Stimulated activated naive B cell treated with anti-CD40 and anti-IgM and Interleukin-4, amounts not matched to agents 10 μg/mL and 1 μg/mL and 100 μg/mL, for 72 hours (primary cell): ENCODE measurements around the gene PRKCI.
"Not testable (repeated sequence)": the region's sequence is repeated elsewhere in the genome, so short reads cannot be mapped to it uniquely, and the experiment has no call there.

Experiments used
- ATAC-seq, 2 donors: fragments of 150-1000 bp; cut with Tn5 transposase; replicated peaks; 2 replicates each; pipeline ENCODE4 v1.10.0; 2021; ENCODE audit warnings: moderate library complexity in 1 of 2
- DNase-seq: peaks from one replicate; pipeline ENCODE4 v3.0.0; 2021
- H3K27ac Mint-ChIP-seq: one replicate; pipeline ENCODE4 v1.8.0; 2022; ENCODE audit warnings: mild to moderate bottlenecking, mixed read lengths
- H3K27me3 Mint-ChIP-seq, 2 donors: one replicate each; pipeline ENCODE4 v1.8.0; 2022; ENCODE audit warnings: mixed read lengths in 2 of 2
- H3K36me3 Mint-ChIP-seq, 2 donors: one replicate each; pipeline ENCODE4 v1.8.0; 2022; ENCODE audit warnings: mixed read lengths in 2 of 2, mild to moderate bottlenecking in 1 of 2
- H3K4me1 Mint-ChIP-seq, 2 donors: one replicate each; pipeline ENCODE4 v1.8.0; 2022; ENCODE audit warnings: mixed read lengths in 2 of 2, mild to moderate bottlenecking in 1 of 2
- H3K4me3 Mint-ChIP-seq, 2 donors: one replicate each; pipeline ENCODE4 v1.8.0; 2022; ENCODE audit warnings: mild to moderate bottlenecking in 2 of 2, mixed read lengths in 2 of 2, moderate library complexity in 1 of 2
- H3K9me3 Mint-ChIP-seq, 2 donors: one replicate each; pipeline ENCODE4 v1.8.0; 2022; ENCODE audit warnings: mixed read lengths in 2 of 2, mild to moderate bottlenecking in 1 of 2

The PRKCI gene

DNA sequence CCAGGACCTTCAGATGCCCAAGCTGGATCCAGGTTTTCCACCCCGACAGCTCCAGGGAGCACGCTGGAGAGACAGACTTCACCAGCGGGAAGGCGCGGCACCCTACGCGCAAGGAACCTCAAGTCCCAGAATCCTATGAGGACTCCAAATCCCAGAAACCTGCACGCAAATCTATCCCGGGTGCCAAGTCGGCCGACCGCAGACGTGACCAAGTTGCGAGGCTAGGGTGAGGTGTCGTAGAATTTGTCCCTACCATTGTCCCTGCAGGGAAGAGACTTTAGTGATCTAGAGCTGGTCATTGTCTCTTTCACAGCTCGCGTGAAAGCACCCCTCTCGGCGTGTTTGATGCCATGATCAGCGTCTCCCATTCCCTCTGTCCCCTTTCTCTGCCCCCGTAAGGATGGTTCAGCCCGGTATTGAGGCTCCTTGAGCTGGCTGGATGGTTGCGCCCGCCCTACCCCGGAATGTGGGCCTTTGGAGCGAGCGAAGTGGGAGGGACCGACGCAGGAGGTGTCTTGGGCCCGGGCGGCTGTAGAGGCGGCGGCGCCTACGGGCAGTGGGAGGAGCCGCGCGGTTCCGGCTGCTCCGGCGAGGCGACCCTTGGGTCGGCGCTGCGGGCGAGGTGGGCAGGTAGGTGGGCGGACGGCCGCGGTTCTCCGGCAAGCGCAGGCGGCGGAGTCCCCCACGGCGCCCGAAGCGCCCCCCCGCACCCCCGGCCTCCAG is at the start of gene PRKCI:
Gene PRKCI, plus strand, starts transcription at position 501 of the 723 bp plus-strand sequence. CDS start 246 bp downstream, outside the sequence.
- H3K27me3 Mint-ChIP-seq = no peaks in the 10 kb centered on the region
- peaks cover 3 to 25% of the 10 kb centered on the region in 2 donors for H3K4me1 Mint-ChIP-seq
- H3K36me3 Mint-ChIP-seq = no peaks in the 10 kb centered on the region
- H3K9me3 Mint-ChIP-seq = no peaks in the 10 kb centered on the region
- DNase-seq = peak; percentile 81
- H3K4me3 Mint-ChIP-seq = peak within 1 kb of the TSS; percentile 86 to 94
- peak; percentile 95 for ATAC-seq
- peak within 1 kb of the TSS; percentile 98 for H3K27ac Mint-ChIP-seq

DNA sequence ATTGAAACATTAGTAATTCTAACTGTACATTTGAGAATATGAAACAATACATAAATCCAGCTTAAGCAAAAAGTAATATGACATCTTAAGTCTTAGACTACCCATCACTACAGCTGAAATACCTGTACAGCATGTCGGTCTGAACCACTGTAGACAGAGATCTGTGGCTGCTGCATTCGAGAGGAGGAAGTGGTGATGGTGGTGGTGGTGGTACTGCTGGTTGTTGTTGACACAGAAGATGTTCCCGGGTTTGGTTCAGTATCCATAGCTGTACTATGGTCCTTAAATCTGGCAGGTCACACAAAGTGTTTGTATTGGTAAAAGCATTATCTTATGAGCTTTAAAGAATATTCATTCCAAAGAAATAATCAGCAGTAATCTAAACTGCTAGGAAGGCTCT is 43.6 kb upstream of the PRKCI start:
- peak overlapping the region; percentile 42 for H3K27ac Mint-ChIP-seq
- no peaks in the 10 kb centered on the region for H3K9me3 Mint-ChIP-seq
- no peaks in the 10 kb centered on the region for H3K27me3 Mint-ChIP-seq
- DNase-seq (no peak), ATAC-seq (no peak)
- H3K4me1 Mint-ChIP-seq = peaks cover 16 to 22% of the 10 kb centered on the region in 2 donors
- peaks cover 10 to 28% of the 10 kb centered on the region in 2 donors for H3K36me3 Mint-ChIP-seq
- peak overlapping the region; percentile 65 for H3K4me3 Mint-ChIP-seq

DNA sequence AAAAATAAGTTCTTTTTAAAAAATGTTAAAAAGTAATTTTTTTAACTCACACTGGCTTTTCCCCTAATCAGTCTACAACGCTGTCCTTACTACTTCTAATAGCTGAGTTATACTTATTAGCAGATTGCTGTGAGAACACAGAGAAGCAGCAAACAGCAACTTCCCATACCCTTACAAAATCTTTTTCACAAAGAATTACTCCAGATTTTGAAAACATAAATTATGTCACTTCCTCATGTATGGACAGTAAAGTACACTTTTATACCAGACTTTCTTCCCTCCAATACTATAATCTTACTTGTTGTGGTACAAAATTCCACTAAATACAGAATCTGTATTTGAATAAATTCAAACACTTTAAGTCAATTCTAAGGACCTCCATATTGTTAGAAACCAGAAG is 42.8 kb upstream of the PRKCI start:
- H3K27me3 Mint-ChIP-seq = no peaks in the 10 kb centered on the region
- H3K9me3 Mint-ChIP-seq = no peaks in the 10 kb centered on the region
- H3K4me3 Mint-ChIP-seq = peak overlapping the region; percentile 84 to 99
- DNase-seq = no peak
- peaks cover 10 to 26% of the 10 kb centered on the region in 2 donors for H3K36me3 Mint-ChIP-seq
- peaks cover 16 to 22% of the 10 kb centered on the region in 2 donors for H3K4me1 Mint-ChIP-seq
- ATAC-seq = no peak
- peak overlapping the region; percentile 100 for H3K27ac Mint-ChIP-seq

DNA sequence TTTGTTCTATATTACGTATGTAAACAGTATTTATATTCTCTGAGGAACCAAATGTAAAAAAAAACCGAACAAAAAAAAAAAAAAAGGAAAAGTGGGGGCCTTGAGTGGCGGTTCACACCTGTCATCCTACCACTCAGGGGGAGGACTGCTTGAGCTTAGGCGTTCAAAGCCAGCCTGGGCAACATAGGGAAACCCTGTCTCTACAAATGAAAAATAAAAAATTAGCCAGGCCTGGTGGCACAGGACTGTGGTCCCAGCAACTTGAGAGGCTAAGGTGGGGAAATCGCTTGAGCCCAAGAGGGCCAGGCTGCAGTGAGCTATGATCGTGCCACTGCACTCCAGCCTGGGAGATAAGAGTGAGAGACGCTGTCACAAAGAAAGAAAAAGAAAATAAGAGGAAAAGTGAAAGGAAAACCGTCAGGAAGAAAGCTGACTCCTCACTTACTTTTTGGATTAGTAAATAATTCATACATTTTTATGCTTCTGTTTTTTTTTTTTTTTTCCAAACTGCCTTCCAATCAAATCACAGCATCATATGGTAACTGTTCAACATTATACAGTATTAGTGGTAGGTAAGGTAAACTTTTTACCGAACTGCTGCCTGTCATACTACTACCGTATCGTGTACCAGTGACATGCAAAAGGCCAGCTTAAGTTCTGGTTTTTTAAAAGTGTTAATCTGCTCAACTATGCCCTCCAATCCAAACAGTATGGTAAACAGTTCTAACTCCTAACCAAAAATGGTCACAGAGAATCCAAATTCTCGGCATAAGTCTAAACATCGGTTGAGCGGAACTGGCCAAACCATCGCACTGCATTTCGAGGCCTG is 41.9 kb upstream of the PRKCI start:
- Mint-ChIP-seq H3K9me3 (no peaks in the 10 kb centered on the region), H3K36me3 (peaks cover 9 to 21% of the 10 kb centered on the region in 2 donors), H3K27me3 (no peaks in the 10 kb centered on the region), H3K4me1 (peaks cover 15 to 20% of the 10 kb centered on the region in 2 donors), H3K4me3 (peak overlapping the region; percentile 84 to 99), H3K27ac (peak overlapping the region; percentile 100)
- ATAC-seq (peak; percentile 34 to 45), DNase-seq (no peak)

DNA sequence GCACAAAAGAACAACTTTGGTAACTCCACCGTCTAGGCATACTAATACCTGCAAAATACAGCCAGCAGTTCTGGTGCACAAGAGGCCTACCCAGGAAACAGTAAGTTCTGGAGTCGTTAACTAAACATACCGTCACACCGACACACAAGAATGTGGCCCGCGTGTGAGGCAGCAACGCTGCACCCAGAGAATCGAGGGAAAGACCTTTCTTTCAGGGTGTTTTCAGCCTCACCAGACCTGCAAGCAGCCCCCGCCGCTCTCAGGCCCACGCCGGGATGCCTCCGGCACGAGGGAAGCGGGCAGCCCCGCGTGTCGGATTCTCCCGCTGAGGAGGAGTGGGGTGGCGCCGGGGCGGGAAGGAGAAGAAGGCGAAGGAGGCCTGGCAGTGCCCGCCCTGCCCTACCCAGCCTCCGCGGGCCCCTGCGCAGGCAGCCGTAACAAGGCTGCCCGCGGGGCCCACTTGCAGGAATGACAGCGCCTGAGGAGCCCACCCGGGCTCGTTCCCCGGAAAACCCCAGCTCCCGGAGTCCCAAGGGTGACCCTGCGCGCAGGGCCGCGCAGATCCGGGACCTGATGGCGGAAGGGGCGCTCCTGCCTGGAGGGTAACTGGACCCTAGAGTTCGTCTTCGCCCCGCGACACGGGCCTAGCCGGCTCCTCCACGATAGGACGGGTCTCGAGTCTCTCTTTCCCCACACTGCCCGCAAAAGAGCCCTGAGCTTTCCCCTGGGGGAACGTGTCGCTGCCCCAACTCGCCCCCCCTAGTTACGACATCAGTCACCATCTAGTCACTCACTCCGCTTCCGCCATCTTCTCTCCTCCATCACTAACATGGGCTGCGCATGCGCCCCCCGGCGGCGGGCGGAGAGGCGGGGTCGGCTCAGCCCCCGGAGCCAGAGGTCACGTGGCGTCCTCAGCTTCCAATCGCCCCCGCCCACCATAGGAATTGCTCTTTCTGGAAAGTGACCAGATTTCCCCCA is 41.0 kb upstream of the PRKCI start, which contains the start of gene PHC3:
Gene PHC3, minus strand, starts transcription at position 826 of the 978 bp plus-strand sequence. Its CDS starts 18 bp downstream, at position 808.
- Mint-ChIP-seq H3K27ac (peak within 1 kb of the TSS; percentile 100), H3K4me3 (peak within 1 kb of the TSS; percentile 84 to 99), H3K27me3 (no peaks in the 10 kb centered on the region), H3K4me1 (peaks cover 13 to 15% of the 10 kb centered on the region in 2 donors), H3K9me3 (no peaks in the 10 kb centered on the region), H3K36me3 (peaks cover 7 to 16% of the 10 kb centered on the region in 2 donors)
- ATAC-seq = peak; percentile 83 to 88
- DNase-seq = peak; percentile 93

DNA sequence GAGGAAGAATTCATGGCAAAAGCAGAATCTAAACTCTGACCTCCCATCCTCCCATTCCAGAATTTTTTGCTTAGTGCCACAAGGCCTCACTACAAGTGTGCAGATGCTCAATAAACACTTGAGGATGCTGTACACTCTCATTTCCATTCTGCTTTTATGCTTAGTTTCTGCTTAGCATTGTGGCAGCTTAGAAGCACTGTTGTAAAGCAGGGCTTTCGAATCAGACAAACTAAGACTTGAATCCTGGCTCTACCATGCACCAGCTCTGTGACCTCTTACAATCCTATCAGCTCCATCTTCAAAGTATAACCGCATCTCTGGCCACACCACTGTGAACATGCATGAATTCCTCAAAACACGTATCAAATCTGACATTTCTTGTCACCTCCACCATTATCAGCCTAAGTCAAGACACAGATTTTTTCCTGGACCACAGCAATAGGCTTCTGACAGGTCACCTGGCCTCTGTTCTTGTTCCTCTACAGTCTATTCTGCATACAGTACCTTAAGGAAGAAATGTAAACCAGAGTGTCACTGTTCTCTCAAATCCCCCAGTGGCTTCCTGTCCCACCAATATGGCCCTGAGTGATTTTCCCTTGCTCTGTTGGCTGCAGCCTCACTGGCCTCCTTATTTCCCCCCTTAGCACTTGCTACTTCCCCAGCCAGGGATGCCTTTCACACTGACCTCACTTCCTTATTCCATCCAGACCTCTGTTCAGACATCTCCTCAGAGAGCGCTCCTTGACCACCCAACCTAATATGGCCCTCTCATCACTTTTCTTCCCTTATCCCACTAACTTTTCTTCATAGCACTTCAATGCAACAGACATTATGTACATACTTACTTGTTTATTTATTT is 32.6 kb upstream of the PRKCI start:
- Mint-ChIP-seq H3K9me3 (no peaks in the 10 kb centered on the region), H3K27ac (no peak overlapping the region), H3K4me3 (no peak overlapping the region), H3K36me3 (no peaks in the 10 kb centered on the region), H3K27me3 (peaks cover 0 to 4% of the 10 kb centered on the region in 2 donors), H3K4me1 (peaks cover 11 to 17% of the 10 kb centered on the region in 2 donors)
- DNase-seq (no peak), ATAC-seq (peak; percentile 38 to 41)

DNA sequence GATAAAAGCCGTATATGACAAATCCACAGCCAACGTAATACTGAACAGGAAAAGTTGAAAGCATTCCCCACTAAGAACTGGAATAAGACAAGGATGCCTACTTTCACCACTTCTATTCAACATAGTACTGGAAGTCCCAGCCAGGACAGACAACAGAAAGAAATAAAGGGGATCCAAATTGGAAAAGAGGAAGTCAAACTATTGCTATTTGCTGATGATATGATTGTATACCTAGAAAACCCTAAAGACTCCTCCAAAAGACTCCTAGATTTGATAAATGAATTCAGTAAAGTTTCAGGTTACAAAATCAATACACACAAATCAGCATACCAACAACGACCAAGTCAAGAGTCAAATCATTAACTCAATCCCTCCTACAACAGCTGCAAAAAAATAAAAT is 26.5 kb upstream of the PRKCI start:
- not testable (repeated sequence) for H3K9me3 Mint-ChIP-seq, H3K36me3 Mint-ChIP-seq, H3K4me1 Mint-ChIP-seq, H3K4me3 Mint-ChIP-seq, DNase-seq, H3K27ac Mint-ChIP-seq, ATAC-seq, H3K27me3 Mint-ChIP-seq

DNA sequence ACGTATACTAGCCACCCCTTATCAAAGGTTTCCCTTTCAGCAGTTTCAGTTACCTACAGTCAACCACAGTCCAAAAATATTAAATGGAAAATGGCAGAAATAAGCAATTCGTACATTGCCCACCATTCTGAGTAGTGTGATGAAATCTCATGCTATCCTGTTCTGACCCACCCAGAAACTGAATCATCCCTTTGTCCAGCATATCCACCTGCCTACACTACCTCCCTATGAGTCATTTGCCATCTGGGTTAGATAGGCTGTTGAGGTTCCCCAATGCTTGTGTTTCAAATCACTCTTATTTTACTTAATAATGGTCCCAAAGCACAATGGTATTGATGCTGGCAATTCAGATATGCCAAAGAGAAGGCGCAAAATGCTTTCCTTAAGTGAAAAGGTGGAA is 25.4 kb upstream of the PRKCI start:
- peaks cover 0 to 2% of the 10 kb centered on the region in 2 donors for H3K4me1 Mint-ChIP-seq
- no peaks in the 10 kb centered on the region for H3K9me3 Mint-ChIP-seq
- no peak overlapping the region for H3K4me3 Mint-ChIP-seq
- no peak overlapping the region for H3K27ac Mint-ChIP-seq
- peaks cover 0 to 4% of the 10 kb centered on the region in 2 donors for H3K27me3 Mint-ChIP-seq
- H3K36me3 Mint-ChIP-seq = no peaks in the 10 kb centered on the region
- no peak for DNase-seq
- no peak for ATAC-seq

DNA sequence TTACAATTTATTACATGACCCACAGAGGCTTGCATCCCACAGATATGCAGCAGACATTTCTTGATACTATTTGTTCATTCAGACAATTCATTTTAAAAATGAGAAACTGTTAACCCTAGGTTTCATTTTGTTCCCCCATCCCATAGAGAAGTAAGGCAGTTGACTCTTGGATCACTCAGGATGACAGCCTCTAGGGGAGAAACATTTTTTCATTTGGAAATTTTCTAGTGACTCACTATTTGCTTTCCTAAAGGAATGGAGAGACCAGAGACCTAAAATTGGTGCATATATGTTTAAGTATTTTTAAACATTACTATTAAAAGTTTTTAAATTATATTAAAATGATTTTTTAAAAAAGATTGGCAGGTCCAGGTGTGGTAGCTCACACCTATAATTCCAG is 21.2 kb upstream of the PRKCI start:
- no peaks in the 10 kb centered on the region for H3K9me3 Mint-ChIP-seq
- peaks cover under 1 to 5% of the 10 kb centered on the region in 2 donors for H3K27me3 Mint-ChIP-seq
- no peaks in the 10 kb centered on the region for H3K36me3 Mint-ChIP-seq
- H3K4me3 Mint-ChIP-seq = no peak overlapping the region
- no peaks in the 10 kb centered on the region for H3K4me1 Mint-ChIP-seq
- H3K27ac Mint-ChIP-seq = no peak overlapping the region
- DNase-seq (no peak), ATAC-seq (no peak)

DNA sequence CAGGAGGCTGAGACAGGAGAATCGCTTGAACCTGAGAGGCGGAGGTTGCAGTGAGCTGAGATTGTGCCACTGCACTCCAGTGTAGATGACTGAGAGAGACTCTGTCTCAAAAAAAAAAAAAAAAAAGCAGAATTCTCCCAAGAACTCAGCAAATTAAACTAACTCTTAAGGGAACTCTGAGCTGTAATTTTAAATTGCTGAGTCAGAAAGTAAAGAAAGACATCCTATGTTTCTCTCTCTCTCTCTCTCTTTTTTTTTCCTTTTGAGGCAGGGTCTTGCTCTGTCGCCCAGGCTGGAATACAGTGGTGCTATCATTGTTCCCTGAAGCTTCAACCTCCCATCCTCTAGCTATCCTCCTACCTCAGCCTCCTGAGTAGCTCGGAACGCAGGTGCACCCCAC is 20.7 kb upstream of the PRKCI start:
- ATAC-seq = no peak
- no peaks in the 10 kb centered on the region for H3K4me1 Mint-ChIP-seq
- H3K27me3 Mint-ChIP-seq = peaks cover 5 to 6% of the 10 kb centered on the region in 2 donors
- no peaks in the 10 kb centered on the region for H3K36me3 Mint-ChIP-seq
- DNase-seq = no peak
- H3K4me3 Mint-ChIP-seq = no peak overlapping the region
- H3K9me3 Mint-ChIP-seq = no peaks in the 10 kb centered on the region
- H3K27ac Mint-ChIP-seq = no peak overlapping the region

DNA sequence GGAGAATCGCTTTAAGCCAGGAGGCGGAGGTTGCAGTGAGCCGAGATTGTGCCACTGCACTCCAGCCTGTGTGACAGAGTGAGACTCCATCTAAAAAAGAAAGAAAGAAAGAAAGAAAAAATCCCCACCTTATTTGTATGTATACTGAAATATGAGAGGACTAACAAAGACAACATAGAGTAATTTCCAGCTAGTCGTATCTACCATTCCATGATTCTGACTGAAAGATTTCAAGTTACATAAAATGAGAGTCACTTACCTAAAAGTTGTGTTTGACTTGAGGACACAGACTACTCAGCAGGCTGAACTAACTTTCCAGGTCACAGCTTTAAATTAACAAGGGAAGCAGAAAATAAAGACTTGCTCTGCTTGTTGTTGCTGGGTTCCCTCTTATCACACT is 18.8 kb upstream of the PRKCI start:
- Mint-ChIP-seq H3K27me3 (peaks cover 5 to 8% of the 10 kb centered on the region in 2 donors), H3K4me3 (no peak overlapping the region), H3K9me3 (no peaks in the 10 kb centered on the region), H3K4me1 (no peaks in the 10 kb centered on the region), H3K36me3 (no peaks in the 10 kb centered on the region), H3K27ac (no peak overlapping the region)
- DNase-seq = no peak
- no peak for ATAC-seq

DNA sequence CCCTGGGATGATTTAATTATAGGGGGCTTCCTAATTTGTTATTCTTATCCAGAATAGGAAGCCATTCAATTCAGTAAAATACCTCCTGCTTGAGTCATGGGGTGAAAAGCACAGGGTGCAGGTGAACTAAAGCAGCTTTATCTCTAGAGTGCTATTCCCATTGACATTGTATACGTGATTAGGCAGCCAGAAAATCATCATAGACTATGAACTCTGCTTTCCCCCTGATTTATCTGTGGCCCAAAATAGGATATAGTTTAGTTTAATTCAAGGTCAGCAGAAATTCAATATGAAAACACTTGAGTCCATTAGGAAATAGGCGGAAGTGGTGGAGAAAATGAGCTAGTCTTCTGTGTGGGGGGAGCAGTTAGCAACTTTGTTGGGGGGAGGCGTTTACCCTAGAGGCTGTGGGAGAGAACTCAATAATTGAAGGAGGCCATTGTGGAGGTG is 18.2 kb upstream of the PRKCI start:
- DNase-seq (no peak), ATAC-seq (no peak)
- no peaks in the 10 kb centered on the region for H3K9me3 Mint-ChIP-seq
- no peaks in the 10 kb centered on the region for H3K36me3 Mint-ChIP-seq
- no peaks in the 10 kb centered on the region for H3K4me1 Mint-ChIP-seq
- H3K4me3 Mint-ChIP-seq = no peak overlapping the region
- peaks cover 5 to 8% of the 10 kb centered on the region in 2 donors for H3K27me3 Mint-ChIP-seq
- H3K27ac Mint-ChIP-seq = no peak overlapping the region

DNA sequence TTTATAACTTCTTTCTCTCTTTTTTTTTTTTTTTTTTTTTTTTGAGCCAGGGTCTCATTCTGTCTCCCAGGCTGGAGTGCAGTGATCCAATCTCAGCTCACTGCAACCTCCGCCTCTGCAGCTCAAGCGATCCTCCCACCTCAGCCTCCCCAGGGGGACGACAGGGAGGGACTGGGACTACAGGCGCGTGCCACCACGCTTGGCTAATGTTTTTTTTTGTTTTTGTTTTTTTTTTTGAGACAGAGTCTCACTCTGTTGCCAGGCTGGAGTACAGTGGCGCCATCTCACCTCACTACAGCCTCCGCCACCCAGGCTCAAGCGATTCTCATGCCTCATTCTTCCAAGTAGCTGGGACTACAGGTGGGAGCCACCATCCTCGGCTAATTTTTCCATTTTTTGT is 17.7 kb upstream of the PRKCI start:
- DNase-seq (no peak), ATAC-seq (no peak)
- Mint-ChIP-seq H3K27me3 (peaks cover 5 to 8% of the 10 kb centered on the region in 2 donors), H3K27ac (no peak overlapping the region), H3K4me3 (no peak overlapping the region), H3K36me3 (no peaks in the 10 kb centered on the region), H3K9me3 (no peaks in the 10 kb centered on the region), H3K4me1 (no peaks in the 10 kb centered on the region)
